CD4-positive, alpha-beta T cell treated with Interleukin-2 at 100 ng/mL for 4 hours (primary cell): Measurements from ENCODE around the gene IFI35.
"Not testable (repeated sequence)": the region's sequence is repeated elsewhere in the genome, so short reads cannot be mapped to it uniquely, and the experiment has no call there.

ENCODE experiments used
- DNase-seq: peaks from one replicate; pipeline ENCODE4 v3.0.0-alpha.2; 2020; ENCODE audit warnings: low spot score

IFI35 gene

GRCh38 chr17:42997984-42998938 is 8.3 kb upstream of the IFI35 start, which contains the start of gene RPL27:
TSS of gene RPL27 (plus strand) at chr17:42998419. CDS start at chr17:42998751, 332 bp downstream.
- peak; percentile 99 for DNase-seq

DNA sequence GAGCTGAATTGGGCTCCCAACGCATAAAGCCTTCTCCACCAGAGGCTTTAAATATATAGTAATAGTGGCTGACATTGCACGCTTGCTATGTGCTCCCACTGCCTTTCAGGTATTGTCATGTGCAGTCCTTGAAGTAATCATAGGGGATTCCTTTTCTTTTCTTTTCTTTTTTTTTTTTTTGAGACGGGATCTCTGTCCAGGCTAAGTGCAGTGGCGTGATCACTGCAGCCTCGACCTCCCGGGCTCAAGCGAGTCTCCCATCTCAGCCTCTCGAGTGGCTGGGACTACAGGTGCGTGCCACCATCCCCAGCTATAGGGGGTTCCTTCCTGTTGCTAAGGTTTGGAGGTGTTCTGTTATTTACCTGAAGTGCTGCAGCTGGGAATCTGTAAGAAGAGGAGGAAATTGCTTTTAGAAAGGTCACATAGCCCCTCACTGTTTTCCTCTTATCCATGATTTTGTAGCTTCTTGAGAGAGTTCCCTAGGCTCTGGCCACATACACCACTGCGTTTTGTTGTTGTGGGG is 7.5 kb upstream of the IFI35 start:
- DNase-seq: no peak

DNA sequence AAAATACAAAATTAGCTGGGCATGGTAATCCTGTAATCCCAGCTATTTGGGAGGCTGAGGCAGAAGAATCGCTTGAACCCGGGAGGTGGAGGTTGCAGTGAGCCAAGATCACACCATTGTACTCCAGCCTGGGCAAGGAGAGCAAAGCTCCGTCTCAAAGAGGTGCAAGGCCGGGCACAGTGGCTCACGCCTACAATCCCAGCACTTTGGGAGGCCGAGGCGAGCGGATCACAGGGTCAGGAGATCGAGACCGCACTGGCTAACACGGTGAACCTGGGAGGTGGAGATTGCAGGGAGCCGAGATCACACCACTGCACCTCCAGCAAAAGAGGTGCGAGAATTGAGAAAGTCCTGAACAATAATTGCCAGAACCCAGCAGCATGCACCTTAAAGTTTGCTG is 5.7 kb upstream of the IFI35 start:
- not testable (repeated sequence) for DNase-seq

GRCh38 chr17:43003542-43004172 is 2.9 kb upstream of the IFI35 start:
- no peak for DNase-seq

DNA sequence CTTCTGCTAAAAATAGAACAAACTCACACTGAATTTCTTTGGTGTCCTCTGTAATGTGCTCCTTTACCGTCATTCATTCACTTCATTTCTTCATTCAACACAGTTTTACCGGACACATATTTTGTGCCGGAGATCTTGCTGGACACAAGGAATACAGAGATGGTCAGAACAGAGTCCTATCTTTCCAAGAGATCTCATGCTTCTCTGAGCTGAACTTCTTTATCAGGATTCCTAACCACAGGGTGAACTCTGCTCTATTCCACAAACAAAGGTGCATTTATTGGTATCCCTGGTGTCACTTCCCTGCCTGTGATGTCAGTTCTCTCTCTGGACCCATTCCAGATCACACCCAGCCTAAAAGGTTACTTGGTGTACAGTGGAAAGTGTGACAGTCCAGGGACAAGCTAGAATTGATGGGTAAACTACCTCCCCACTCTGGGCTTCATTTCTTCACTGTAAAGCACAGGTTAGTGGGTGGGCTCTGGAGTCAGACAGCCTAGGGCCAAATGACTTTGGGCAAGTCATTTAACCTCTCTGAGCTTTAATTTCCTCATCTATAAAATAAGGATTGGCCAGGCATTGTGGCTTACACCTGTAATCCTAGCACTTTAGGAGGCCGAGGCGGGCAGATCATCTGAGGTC is 4.2 kb downstream of the IFI35 start:
- no peak for DNase-seq

DNA sequence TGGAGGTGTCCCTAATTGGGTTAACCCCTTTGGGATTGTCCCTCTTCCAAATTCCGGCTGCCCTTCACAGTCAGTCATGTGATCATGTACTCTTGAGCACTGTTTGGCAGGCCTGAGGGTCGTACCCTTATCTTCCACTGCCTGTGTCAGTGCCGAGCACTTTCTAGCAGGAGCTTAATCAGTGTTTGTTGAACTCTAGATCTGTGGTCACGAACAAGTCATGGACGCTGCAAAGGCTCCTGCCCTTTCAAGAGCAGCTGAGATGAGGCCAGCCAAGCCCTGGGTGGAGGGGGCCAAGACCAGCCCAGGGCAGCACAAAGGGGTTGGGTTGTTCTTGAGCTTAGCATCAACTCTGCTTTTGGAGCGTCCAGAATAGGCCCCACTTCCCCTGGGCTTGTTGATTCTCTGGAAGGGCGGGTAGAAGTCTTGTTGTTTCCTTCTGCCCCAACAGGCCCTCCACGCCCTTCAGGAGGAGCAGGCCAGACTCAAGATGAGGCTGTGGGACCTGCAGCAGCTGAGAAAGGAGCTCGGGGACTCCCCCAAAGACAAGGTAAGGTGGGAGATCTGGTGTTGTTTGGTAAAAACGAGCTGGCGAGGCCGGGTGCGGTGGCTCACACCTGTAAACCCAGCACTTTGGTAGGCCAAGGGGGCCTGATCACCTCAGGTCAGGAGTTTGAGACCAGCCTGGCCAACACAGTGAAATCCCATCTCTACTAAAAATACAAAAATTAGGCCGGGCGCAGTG is 5.3 kb downstream of the IFI35 start:
- no peak for DNase-seq

DNA sequence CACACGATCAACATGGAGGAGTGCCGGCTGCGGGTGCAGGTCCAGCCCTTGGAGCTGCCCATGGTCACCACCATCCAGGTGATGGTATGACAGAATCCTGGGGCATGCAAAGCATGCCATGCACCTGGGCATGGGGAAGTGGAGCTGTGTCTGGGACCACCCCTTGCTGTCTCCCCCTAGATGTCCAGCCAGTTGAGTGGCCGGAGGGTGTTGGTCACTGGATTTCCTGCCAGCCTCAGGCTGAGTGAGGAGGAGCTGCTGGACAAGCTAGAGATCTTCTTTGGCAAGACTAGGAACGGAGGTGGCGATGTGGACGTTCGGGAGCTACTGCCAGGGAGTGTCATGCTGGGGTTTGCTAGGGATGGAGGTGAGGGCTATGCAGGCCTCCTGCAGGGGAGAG is 6.7 kb downstream of the IFI35 start:
- no peak for DNase-seq

- no peak for DNase-seq
Observed at GRCh38 chr17:43014020-43014648, 7.5 kb downstream of the IFI35 start.

GRCh38 chr17:43014649-43015542 is 8.3 kb downstream of the IFI35 start:
- no peak for DNase-seq

DNA sequence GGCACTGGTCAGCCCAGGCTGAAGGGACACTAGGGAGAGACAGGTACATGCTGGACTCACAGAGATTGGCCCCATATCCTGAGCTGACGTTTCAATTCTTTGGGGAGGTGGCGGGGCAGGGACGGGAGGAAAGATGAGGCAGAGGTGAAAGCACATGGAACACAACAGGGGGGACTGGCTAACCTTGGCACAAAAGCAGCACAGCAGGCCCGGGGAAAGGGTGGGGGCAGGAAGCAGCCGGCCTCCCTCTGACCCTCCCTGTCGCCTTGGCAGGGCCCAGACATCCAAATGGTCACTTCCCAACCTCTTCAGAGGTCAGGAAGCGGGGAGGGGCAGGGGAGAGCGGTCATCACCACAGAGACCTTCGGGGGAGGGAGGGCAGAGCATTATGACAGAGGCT is 9.0 kb downstream of the IFI35 start:
- DNase-seq: no peak

DNA sequence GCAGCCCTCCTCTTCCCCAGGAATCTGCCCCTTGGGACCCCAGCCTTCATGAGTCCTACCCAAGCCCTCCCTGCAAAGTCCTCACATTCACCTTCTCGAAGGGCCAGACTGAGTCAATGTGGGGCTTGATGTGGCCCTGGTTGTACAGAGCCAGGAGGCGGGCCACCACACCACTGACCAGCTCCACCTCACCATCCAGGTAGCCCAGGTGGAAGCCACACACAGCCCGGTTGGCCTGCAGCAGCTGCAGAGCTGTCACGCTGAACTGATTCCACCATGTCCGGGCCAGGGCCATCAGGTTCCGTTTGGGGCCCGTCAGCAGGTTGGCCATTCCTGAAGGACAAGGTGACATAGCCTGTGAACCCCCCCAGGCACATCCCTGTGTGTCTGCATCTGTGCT is 9.6 kb downstream of the IFI35 start:
- no peak for DNase-seq

DNA sequence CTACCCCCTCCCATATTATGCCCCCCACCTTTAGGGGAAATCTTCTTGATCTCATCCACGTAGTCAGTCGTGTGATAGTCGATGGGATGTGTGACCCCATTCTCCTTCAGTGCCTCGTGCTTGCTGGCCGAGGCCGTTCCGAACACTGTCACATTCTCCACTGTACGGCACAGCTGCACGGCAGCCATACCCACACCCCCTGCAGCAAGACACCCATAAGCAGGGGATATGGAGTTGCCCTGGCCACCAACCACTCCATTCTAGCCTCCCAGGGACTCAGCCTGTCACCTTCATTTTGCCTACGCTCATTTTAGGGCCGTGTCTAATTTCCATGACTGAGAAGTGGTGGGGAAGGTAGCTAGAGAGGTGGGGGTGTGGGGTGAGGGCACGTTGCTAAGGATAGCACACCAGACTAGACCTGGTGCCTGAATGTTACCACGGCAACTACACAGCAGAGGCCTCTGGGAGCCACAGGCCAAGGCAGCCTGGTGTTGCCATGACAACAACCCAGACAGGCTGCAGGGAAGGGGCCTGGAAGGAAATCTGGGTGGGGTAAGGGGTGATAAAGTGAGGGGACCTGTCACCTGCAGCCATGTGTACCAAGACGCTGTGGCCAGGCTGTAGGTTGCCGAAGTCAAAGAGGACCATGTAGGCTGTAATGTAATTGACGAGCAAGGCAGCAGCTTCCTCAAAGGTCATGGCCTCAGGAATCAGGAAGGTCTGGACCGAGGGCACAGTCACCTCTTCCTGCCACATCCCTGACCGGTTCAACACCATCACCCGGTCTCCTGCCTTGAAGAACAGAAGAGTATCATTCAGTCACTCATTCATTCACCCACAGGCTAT is 11.6 kb downstream of the IFI35 start:
- peak; percentile 67 for DNase-seq

DNA sequence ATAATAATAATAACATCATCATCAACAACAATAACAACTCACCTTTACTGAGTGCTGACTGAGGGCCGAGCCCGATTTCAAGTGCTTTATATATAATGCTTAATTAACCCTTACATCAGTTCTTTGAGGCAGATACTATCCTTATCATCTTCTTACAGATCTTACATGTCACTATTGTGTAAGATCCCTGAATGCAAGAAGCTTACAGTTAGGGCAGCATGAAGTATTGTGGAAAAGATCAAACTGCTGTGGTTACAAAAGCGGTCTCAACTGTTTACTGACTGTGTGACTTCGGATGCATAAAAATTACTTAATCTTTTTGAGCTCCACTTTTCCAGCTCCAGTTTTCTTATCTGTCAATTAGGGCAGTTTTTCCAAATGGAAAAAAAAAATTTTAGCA is 12.3 kb downstream of the IFI35 start:
- no peak for DNase-seq

DNA sequence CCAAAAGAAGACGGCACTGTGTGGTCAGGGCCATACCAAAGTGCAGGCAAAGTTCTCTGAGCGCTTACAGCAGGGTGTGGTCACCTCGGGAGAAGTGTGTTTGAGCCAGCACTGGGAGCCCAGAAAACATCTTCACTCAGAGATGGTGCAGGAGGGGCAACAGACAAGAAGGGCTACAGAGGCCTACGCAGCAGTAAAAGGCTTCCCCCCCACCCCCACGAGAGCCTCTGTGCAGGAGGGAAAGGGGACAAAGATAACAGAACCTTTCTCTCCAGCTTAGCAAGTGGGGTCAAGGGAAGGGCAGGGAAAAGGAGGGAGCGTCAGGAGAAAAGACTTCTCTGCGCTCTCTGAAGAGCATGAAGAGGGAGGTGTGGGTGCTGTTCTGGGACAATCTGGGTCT is 12.8 kb downstream of the IFI35 start:
- DNase-seq: no peak

GRCh38 chr17:43020030-43020621 is 13.5 kb downstream of the IFI35 start:
- DNase-seq: no peak

DNA sequence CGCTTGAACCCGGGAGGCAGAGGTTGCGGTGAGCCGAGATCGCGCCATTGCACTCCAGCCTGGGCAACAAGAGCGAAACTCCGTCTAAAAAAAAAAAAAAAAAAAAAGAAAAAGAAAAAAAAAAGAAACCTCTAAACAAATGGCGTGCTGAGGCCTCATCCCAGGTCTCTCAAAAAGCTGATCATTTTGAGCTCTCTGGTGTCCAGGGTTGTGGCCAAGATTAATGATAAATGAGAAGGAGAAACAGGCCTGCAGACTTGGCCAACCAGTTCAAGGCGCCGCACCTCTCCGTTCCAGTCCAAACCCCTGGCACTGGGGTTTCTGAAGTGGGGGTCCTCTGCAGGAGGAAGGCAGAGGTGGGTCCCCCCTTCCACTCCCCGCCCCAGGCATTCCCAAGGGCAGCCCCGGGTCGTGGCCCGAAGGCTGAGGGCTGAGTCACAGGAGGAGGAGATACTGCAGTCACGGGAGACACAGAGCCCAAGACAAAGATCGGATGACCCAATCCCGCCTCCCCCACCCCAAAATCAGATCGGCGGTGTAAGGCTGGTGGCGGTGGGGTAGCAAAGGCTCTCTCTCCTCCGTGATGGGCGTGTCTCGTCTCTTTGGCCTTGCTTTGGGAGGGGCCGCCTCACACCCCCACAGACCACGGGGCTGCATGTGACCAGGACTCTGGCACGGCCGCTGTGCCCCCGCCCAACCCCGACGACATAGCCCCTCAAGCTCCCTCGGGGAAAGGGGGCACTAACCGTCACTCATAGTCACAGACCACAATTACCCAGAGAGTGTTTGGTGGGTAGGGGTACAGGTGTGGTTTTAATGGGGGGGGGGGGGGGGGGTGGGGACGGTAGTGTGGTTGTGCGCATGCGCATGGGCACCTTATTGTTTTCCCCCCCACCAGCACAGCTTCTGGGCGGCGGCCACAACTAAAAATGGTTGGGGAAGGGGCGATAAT is 14.5 kb downstream of the IFI35 start:
- DNase-seq: peak; percentile 26

DNA sequence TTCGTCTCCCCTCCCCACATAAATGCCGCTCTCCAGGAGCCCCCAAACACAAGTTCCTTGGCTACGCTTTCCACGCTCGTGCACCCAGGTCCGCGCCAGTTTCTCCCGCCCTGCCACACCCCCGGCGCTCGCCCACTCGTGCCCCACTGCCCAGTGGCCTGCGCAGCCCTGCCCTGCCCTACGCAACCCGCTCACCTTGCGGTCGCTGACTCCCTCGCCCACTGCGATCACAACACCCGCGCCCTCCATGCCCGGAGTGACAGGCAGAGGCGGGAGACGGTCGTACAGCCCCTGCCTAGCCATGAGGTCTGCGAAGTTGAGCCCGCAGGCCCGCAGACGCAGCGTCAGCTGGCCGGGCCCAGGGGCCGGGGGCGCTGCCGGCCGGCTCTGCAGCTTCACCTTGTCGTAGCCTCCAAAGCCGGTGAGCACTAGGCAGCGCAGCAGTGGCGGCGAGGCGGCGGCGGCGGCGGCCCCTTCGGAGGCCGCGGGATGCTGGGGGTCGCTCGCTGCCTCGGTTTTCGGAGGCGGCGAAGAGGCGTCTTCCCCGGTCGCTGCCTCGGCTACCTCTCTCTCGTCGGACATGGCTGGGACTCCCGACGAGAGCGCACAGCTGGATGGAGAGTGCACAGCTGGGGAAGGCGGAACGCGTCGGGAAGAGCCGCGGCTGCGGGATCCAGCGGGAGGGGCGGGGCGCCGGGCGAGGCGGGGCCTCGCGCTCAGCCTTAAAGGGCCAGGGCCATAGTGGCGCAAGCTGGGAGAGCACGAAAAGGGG is 15.3 kb downstream of the IFI35 start, which contains the start of gene VAT1:
VAT1 (minus strand) TSS at position 645 of the 772 bp plus-strand sequence; CDS start at position 582, 63 bp downstream.
- peak; percentile 62 for DNase-seq
